Measurements from ENCODE around the gene ZNF799.
"Not testable (repeated sequence)": the region's sequence is repeated elsewhere in the genome, so short reads cannot be mapped to it uniquely, and the experiment has no call there.

The ZNF799 gene

DNA sequence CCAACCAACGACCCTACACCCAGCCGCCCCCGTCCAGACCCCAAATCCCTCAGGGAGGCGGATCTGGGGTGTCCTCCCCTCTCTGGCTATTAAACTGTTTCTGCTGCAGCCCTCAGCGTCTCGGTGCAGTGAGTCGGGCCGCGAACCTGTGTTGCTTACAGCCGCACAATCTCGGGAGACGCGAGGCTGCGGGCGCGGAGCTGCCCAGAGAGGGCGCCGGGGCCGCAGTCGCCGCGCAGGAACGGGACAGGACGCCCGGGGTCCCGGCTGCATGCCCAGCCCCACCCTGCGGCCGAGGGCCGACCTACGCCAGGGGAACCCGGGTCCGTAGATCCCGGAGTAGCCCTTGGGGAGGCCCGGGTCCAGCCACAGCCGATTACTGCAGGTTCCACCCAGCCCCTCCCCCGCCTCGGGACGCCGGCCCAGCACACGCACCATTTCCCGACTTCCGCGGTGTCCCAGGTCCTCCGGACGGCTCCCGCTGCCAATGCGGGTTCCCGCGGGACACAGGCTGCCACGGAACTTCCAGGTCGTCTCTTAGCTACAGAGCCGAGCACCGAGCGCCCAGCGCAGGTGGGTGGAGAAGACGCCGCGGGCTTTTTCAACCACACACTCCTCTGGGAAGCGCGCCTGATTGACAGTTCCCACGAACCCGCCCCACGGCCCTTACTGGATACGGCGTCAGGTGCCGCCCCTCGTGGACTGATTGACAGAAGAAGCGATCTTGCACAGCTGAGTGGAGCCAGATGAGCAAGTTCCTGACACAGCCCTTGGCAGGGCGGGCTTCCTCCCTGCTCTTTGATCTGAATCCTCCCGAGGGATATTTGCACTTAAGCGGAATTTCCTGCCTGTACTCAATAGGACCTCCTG is at the start of gene ZNF799:
TSS of gene ZNF799 (minus strand) at position 639 of the 870 bp plus-strand sequence. CDS start at position 438, 201 bp downstream.
- peak; percentile 81 to 88 (median 82) for DNase-seq (ENCODE audit: low read depth in 2 of 3, low spot score in 1 of 3)

GRCh38 chr19:12450844-12451243 is 49.8 kb upstream of the ZNF799 start:
- no peak for DNase-seq (ENCODE audit: low read depth in 2 of 3, low spot score in 1 of 3)

DNA sequence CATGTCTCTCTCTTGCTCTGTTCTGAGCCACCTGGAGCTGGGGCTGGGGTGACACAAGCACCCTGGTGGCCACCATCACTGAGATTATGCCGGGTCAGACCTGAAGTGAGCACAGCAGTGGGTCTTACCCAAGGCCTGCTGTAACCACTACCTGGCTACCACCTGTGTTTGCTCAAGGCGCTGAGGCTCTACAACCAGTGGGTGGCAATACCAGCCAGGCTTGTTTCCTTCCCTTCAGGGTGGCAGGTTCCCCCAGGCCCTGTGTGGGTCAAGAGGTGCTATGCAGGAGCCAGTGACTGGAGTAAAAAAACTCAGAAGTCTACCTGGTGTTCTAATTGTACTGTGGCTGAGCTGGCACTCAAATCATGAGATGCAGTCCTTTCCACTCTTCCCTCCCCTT is 47.7 kb upstream of the ZNF799 start:
- DNase-seq (ENCODE audit: low read depth in 2 of 3, low spot score in 1 of 3): no peak

DNA sequence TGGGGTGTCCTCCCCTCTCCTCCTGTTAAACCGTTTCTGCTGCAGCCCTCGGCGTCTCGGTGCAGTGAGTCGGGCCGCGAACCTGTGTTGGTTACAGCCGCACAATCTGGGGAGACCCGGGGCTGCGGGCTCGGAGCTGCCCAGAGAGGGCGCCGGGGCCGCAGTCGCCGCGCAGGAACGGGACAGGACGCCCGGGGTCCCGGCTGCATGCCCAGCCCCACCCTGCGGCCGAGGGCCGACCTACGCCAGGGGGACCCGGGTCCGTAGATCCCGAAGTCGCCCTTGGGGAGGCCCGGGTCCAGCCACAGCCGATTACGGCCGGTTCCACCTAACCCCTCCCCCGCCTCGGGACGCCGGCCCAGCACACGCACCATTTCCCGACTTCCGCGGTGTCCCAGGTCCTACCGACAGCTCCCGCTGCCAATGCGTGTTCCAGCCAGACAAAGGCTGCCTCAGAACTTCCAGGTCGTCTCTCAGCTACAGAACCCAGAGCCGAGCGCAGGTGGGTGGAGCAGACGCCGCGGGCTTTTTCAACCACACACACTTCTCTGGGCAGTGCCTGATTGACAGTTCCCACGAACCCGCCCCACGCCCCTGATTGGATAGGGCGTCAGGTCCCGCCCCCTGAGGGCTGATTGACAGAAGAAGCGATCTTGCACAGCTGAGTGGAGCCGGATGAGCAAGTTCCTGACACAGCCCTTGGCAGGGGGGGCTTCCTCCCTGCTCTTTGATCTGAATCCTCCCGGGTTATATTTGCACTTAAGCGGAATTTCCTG is 39.7 kb upstream of the ZNF799 start, which contains the start of gene ZNF443:
TSS of gene ZNF443 (minus strand) at position 481 of the 776 bp plus-strand sequence. CDS start at position 374, 107 bp downstream.
- peak; percentile 97 to 100 (median 99) for DNase-seq (ENCODE audit: low read depth in 2 of 3, low spot score in 1 of 3)

DNA sequence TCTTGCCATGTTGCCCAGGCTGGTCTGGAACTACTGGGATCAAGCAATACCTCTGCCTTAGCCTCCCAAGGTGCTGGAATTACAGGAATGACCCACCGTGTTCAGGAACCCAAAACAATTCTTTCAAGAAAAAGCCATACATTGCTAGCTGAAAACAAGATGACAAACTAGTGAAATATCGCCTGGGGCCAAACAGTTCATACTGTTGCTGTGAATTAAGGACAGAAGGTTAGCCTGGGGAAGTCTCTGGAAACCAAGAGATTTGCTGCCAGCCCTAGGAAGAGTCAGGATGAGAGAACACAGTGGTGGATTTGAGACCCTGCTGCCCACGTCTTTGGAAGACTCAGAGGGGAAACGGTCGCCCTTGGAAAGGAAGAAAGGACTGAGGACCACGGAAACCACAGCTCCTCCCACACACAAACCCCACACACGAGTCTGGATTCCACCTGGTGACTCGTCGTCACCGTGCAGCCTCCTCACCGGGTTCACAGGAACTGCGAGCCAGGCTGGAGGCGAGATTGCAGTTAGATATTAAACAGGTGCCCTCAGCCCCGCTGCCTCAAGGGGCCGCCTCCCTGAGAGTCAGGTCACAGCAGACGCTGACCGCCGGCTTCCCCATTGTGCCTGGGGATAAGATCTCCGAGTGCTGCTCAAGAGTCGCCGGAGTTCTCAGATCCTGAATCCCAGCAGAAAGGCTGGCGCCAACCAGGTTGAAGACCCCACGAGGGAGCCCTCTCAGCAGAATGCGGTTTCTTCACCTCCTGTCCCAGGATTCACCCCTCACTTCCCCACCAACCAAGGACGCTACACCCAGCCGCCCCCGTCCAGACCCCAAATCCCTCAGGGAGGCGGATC is 38.8 kb upstream of the ZNF799 start:
- DNase-seq (ENCODE audit: low read depth in 2 of 3, low spot score in 1 of 3): peak; percentile 15 to 46 (median 36)

GRCh38 chr19:12430726-12431299 is 29.7 kb upstream of the ZNF799 start:
- DNase-seq (ENCODE audit: low read depth in 2 of 3, low spot score in 1 of 3): not testable (repeated sequence)

DNA sequence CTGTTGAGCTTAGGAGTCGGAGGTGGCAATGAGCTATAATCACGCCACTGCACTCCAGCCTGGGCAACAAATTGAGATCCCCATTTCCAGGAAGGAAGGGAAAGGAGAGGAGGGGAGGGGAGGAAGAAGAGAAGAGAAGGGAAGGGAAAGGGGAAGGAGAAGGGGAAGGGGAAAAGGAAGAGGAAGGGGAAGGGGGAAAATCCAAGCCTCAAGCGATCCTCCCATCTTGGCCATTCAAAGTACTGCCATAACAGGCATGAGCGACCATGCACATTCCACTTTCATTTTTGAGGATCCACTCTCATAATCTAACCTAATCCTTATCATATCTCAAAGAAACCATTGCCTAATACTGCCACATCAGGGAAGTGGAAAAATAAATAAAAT is 24.8 kb upstream of the ZNF799 start:
- DNase-seq (ENCODE audit: low read depth in 2 of 3, low spot score in 1 of 3): no peak

GRCh38 chr19:12425236-12425887 is 24.3 kb upstream of the ZNF799 start:
- DNase-seq (ENCODE audit: low read depth in 2 of 3, low spot score in 1 of 3): no peak

GRCh38 chr19:12417273-12417672 is 16.2 kb upstream of the ZNF799 start:
- DNase-seq (ENCODE audit: low read depth in 2 of 3, low spot score in 1 of 3): not testable (repeated sequence)

GRCh38 chr19:12411893-12412292 is 10.8 kb upstream of the ZNF799 start:
- DNase-seq (ENCODE audit: low read depth in 2 of 3, low spot score in 1 of 3): no peak

- peak; percentile 6 to 37 (median 14) for DNase-seq (ENCODE audit: low read depth in 2 of 3, low spot score in 1 of 3)
Measured at GRCh38 chr19:12399901-12400632, 1.0 kb downstream of the ZNF799 start.

DNA sequence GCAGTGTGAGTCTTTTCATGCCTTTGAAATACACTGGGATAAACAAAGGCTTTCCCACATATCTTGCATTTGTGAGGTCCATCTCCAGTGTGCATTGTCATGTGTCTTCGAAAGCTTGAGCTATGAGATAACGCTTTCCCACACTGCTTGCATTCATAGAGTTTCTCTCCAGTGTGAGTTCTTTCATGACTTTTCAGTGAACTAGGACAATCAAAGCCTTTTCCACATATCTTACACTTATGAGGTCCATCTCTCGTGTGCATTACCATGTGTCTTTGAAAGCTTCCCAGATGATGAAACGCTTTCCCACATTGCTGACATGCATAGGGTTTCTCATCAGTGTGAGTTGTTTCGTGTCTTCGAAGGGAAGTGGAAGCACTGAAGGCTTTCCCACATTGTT is 9.9 kb downstream of the ZNF799 start:
- DNase-seq (ENCODE audit: low read depth in 2 of 3, low spot score in 1 of 3): not testable (repeated sequence)

GRCh38 chr19:12386365-12386764 is 14.7 kb downstream of the ZNF799 start:
- not testable (repeated sequence) for DNase-seq (ENCODE audit: low read depth in 2 of 3, low spot score in 1 of 3)

DNA sequence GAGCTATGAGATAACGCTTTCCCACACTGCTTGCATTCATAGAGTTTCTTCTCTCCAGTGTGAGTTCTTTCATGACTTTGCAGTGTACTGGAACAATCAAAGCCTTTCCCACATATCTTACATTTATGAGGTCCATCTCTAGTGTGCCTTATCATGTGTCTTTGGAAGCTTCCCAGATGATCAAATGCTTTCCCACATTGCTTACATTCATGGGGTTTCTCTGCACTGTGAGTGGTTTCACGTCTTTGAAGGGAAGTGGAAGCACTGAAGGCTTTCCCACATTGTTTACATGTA is 20.7 kb downstream of the ZNF799 start:
- no peak for DNase-seq (ENCODE audit: low read depth in 2 of 3, low spot score in 1 of 3)

DNA sequence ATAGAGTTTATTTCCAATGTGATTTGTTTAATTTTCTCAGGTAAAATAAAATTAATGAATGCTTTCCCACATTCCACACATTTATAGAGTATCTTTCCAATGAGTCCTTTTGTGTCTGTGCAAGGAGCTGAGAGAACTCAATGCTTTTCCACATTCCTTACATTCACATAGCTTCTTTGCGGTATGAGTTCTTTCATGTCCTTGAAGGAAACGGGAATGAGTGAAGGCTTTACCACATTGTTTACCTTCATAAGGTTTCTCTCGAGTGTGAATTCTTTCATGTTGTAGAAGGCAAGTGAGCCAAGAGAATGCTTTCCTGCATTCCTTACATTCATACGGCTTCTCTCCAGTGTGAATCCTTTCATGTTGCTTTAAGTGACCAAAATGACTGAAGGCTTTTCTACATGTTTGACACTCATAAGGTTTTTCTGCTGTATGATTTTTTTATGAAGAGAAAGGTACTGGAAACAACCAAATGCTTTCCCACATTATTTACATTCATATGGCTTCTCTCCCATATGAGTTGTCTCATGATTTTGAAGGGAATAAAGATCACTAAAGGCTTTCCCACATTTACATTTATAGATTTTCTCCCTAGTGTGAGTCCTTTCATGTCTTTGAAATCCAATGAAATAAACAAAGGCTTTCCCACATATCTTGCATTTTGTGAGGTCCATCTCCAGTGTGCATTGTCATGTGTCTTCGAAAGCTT is 21.2 kb downstream of the ZNF799 start:
- DNase-seq (ENCODE audit: low read depth in 2 of 3, low spot score in 1 of 3): no peak

- DNase-seq (ENCODE audit: low read depth in 2 of 3, low spot score in 1 of 3): no peak
Measured at GRCh38 chr19:12374026-12374425, 27.0 kb downstream of the ZNF799 start.

DNA sequence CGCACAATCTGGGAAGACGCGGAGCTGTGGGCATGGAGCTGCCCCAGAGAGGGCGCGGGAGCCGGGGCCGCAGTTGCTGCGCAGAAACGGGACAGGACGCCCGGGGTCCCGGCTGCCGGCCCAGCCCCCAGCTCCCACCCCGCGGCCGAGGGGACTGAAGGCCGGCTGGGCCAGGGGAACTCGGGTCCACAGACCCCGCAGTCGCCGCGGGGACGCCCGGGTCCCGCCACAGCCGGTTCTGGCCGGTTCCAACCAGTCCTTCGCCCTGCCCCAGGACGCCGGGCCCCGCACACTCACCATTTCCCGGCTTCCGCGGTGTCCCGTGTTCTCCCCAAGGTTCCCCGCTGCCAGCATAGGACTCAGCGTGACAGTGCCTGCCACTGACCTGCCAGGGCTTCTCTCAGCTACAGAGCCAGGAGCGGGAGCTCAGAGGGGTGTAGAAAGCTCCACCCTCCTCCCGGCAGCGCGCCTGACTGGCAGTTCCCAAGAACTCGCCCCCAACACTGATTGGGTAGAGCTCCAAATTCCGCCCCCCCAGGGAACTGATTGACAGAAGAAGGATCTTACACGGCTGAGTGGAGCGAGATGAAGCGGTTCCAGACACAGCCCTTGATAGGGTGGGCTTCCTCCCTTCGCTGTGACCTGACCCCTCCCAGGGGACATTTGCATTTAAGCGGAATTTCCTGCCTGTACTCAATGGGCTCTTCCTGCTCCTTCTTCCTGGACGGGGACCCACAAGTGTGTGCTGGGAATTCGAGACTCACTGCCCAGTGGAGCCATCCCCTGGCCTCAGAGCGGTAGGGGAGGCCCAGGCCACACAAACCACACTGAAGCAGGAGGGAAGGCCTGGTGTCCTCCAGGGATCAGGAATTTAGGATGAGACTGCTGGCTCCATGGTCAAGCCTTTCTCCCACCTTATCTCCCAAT is 35.6 kb downstream of the ZNF799 start, which contains the start of gene ZNF442:
TSS of gene ZNF442 (minus strand) at position 448 of the 927 bp plus-strand sequence. CDS start 2,052 bp downstream, outside the sequence.
- peak; percentile 83 to 86 (median 84) for DNase-seq (ENCODE audit: low read depth in 2 of 3, low spot score in 1 of 3)

Data from stimulated activated CD4-positive, alpha-beta T cell treated with anti-CD3 and anti-CD28 coated beads, Interleukin-12 subunit alpha, Interleukin-12 subunit beta, amount 100 ng/mL, for 48 hours (primary cell).